Measurements from ENCODE around the gene OSER1.
"Not testable (repeated sequence)": the region's sequence is repeated elsewhere in the genome, so short reads cannot be mapped to it uniquely, and the experiment has no call there.

OSER1 gene

DNA sequence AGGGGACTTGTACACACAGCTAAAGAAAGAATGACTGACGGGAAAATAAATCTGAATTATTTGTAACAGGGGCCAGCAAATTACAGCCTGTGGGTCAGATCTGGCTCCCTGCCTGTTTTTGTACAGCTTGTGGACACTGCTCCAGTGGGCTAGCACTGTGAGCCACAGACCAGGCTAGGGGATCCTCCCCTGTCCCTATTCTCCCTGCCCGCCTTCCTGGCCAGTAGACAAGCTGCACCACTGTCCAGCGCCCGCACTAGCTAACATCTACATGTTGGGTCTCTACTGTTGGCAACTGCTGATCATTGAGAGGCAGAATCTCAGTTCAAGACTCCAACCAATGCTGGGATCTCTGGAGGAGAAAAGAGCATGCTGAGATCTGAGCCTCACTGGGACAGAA is 10.7 kb downstream of the OSER1 start:
- DNase-seq, result no peak

DNA sequence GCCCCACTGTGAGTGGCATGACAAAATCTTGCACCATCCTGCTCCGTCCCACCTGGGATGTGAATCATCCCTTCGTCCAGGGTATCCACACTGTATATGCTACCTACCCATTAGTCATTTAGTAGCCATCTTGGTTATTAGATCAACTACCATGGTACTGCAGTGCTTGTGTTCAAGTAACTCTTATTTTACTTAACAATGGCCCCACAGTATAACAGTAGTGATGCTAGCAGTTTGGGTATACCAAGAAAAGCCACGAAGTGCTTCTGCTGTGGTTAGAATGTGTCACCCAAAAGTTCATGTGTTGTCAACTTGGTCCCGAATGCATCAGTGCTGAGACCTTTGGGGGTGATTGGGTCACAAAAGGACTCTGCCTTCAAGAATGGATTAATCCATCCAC is 11.7 kb downstream of the OSER1 start:
- no peak for DNase-seq

DNA sequence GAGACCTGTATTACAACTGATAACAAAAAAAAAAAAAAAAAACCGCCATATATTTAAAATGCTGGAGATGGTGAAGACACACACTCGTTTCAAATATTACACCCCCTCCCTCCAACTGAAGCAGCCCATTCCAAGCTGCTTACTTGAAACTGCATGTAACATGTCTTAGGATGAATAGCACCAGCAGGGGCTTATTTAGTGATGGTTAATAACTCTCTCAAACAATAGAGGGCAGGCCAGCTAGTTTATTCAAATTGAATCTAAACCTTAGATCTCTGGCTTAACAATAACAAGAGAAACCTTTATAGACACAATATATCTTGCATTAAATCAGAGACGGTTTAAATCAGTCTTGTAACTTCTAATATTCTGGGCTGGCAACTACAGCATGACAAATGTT is 14.3 kb downstream of the OSER1 start:
- DNase-seq, result no peak

DNA sequence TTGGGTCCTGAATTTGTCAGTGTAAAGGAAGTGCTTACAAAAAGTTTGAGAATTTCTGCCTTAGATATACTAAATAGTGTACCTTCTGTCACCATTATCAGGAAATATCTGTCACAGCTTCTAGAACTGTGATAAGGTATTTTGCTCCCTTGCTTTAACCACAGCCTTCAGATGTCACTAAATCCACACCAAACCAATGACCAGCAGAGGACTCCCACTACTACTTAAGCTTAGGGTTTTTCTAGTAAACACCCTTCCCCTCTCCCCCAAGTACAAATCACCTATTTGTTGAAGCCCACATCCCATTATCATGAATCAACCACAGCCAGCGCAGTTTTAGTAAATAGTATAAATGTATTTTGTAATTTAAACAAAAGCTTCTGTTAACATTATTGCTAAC is 15.0 kb downstream of the OSER1 start:
- DNase-seq, result no peak

DNA sequence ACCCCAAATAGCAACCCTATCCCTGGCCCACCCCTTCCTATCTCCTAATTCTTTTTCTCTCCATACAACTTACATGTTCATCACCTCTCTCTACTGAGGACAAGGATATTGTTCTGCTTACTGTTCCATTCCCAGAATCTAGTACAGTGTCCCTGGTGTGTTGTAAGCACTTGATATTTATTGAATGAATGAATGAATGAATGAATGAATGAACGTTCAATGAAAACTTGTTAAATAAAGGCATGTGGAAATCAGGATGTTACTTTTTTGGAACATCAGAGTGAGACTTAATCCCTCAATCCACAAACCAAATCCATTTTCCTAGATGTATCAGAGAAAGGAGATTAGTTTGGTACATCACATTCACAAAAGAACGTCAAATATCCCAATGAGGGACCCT is 16.8 kb downstream of the OSER1 start:
- DNase-seq, result no peak

GRCh38 chr20:44191640-44192039 is 18.9 kb downstream of the OSER1 start:
- not testable (repeated sequence) for DNase-seq

- peak; percentile 49 for DNase-seq
Measured at GRCh38 chr20:44190197-44190852, 20.2 kb downstream of the OSER1 start.

DNA sequence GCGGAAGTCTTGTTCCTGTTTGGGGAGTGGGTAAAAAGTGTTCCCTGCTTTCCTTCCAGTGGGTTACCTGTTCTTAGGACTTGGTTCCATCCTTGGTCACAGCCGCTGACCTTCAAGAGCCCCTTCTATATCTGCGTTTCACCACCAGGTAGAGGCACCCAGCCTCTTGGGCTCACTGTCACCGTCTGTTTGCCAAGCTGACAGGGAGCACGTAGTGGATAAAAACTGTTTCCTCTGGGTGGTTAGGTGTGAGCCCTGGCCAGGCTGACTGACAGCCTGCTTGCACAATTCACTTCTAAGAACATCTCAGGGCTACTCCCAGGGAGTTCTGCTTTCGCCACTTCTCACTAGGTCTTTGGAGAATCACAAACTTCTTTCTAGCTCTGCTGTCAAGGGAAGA is 21.8 kb downstream of the OSER1 start:
- DNase-seq, result no peak

DNA sequence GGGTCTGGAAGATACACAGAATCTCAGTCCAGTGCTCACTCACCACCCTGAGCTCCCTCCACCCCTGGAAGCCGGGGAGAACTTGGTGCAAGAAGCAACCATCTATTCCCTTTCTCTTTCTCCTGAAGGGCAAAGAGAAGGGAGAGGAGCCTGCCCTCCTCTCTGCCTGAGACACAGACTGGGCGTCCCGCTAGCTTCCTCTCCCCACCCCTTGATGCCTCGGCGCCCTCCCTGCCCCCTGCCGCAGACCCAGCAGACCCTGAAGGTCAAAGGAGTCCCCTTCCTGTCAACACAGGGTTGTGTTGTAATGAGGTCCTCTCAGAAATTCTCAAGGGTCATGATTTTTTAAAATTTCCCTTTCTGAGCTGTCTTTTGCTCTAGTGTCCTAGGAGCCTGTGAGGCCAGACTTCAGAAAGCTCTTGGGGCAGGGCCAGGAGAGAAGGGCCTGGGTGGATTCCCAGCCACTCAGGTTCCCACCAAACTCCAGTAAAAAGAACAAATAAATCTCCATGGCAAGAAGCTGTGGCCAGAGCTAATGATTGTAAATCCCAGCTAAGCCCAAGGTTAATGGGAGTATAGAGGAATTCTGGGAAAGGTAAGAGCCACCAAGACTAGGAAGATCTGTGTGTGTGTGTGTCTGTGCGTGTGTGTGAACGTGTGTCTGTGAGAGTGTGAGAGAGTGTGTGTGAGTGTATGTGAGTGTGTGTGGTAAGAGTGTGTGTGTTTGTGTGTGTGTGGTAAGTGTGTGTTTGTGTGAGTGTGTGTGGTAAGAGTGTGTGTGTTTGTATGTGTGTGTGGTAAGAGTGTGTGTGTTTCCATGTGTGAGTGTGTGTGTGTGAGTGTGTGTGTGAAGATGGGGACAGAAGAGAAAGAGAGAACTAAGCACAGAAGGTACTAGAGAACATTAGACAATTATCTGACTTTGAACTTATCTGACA is 22.5 kb downstream of the OSER1 start:
- no peak for DNase-seq

- DNase-seq, result no peak
Measured at GRCh38 chr20:44187054-44187771, 23.4 kb downstream of the OSER1 start, which contains the start of gene JPH2. Gene JPH2, minus strand, starts transcription at chr20:44187188. Its CDS starts 483 bp downstream, at chr20:44186705.

- no peak for DNase-seq
Measured at GRCh38 chr20:44186674-44187053, 23.9 kb downstream of the OSER1 start.

DNA sequence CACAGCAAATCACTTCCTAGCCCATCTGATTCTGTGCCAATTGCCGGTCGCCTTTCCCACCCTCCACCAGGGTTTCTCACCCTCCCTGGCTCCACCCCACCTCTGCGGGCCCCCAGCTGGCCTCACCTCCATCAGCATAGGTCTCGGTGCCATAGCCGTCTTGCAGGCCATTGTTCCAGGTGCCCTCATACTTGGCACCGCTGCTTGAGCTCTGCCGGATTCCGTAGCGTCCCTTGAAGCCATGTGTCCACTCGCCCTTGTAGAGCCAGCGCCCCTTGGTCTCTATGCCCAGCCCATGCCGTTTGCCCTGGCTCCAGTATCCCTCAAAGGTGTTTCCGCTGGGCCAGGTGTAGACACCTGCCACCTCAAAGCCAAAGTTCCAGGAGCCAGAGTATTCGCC is 24.4 kb downstream of the OSER1 start:
- DNase-seq, result no peak

- no peak for DNase-seq
Measured at GRCh38 chr20:44185574-44185973, 25.0 kb downstream of the OSER1 start.

DNA sequence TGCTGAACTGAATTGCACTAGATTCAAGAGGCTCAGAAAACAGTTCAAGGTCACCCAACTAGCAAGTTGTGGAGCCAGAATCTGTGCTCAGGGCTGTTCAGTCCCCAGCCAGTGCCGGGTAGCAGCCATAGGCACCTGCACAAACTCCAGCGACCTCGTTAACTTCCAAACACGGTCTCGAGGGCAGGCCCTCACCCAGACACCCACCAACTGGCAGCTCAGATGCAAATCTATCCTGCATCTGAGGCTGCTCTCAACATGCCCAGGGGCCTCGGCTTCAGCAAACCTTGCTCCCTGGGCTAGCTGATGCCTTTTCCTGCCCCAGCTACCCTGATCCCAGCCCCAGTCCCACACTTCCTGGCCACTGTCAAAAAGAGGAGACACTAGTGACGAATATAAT is 27.3 kb downstream of the OSER1 start:
- no peak for DNase-seq

- no peak for DNase-seq
Measured at GRCh38 chr20:44182863-44183262, 27.7 kb downstream of the OSER1 start.

- no peak for DNase-seq
Measured at GRCh38 chr20:44182135-44182765, 28.3 kb downstream of the OSER1 start.

GRCh38 chr20:44181611-44182010 is 29.0 kb downstream of the OSER1 start:
- DNase-seq, result peak; percentile 53

DNA sequence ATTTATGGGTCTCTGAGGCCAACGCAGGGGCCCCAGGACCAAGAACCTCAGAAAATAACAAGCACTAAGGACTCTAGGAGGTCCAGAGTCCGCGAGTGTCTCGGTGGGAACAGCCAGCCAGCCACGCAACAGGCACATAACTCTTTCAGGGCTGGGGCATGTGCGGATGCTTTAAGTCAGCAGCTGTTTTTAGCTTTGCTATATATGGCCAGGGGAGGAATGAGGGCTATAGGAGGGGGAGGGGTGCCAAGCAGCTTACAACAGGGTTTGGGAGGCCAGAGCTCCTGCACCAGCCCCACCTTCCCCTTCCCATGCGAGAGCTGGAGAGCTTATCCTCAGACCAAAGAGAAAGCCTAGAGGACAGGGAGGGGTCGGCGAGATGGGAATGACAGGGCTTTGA is 29.8 kb downstream of the OSER1 start:
- DNase-seq, result no peak

DNA sequence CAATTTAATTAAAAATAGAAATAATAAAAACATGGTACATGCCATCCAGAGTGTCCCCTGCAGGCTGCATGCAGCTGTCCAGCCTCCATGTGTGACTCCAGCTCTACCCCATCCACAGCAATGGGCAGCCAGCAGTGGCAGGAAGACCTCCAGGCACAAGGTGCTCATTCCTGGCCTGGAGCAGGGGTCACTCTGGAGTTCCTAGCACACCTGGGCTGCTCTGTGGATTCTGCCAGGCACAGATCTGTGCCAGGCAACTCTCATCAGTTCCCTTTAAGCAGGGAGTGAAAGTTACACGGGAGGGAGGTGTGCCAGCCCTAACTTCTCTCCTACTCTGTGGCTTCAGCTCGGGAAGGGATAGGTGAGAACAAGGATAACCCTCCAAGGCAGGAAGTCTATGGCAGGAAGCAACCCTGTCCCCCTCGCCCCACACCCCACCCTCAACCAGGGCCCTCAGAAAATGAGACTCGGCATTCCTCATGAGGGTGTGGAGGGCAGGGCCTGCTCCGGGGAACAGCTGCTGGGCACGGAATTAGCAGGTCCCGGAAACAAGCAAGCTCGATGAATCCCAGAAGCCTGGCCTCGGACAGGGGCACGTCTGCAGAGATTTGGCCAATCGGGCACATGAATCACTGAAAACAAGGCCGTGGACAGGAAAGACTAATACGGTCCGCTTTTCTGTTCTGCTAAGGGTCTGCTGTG is 33.6 kb downstream of the OSER1 start:
- DNase-seq, result no peak

- DNase-seq, result no peak
Measured at GRCh38 chr20:44174996-44175765, 35.4 kb downstream of the OSER1 start.

DNA sequence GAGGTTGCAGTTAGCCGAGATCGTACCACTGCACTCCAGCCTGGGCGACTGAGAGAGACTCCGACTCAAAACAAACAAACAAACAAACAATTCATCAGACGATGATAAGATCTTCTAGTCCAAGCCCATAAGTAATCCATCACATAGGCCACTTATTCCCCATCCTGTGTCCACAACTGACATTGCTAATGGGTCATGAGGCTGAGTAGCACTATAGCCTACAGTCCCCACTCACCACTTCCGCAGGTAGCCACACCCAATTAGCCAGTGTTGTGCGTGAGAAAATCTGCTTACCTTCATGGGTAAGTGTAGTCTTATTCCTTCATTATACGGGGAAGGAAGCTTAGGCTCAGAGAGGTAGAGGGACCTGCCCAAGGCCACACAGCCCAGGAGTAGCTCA is 36.7 kb downstream of the OSER1 start:
- DNase-seq, result no peak

DNA sequence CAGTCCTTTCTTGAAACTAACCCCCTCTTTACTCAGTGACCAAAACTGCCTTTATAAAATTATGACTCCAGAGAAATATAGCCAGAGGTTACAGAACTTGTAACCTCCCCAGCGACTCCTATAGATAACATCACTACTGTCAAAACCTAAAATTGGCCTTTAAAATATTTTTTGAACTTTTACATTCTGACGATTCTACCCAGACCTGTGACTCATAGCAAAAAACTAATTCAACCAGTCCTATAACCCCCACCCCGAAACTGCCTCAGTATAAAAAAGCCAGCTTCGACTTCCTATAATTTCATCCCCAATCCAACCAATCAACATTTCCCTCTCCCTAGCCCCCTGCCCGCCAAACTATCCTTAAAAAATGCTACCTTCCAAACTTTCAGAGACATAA is 37.5 kb downstream of the OSER1 start:
- no peak for DNase-seq
